ENCODE results near the gene MEGF10. TPM values are rescaled to one million over a fixed set of nuclear protein-coding genes. Genes with fewer than 3 reads are reported as not detected.

Gene MEGF10
- total and polyA plus RNA-seq, 12 donors: 0.94 to 45.1 (median 9.1) TPM

- no peak for DNase-seq
- H3K27ac ChIP-seq: no peak overlapping the region
- no peaks in the 10 kb centered on the region for H3K4me1 ChIP-seq (replicated peaks in 1 of 2)
- no peaks in the 10 kb centered on the region for H3K27me3 ChIP-seq
- intact Hi-C loops (cut with DNase I): no loop called here
- no peak overlapping the region for H3K4me3 ChIP-seq
- no peaks in the 10 kb centered on the region for H3K36me3 ChIP-seq (replicated peaks in 1 of 2)
- WGBS, 4 donors: 82 to 88% (median 85%) methylated on average over 7 of the region's 7 CpGs
- no peaks in the 10 kb centered on the region for H3K9me3 ChIP-seq (replicated peaks in 1 of 3)
- TF ChIP-seq POLR2A (IDR thresholded peaks at IDR 0.05): no peak
- TF ChIP-seq, protein P1, sequence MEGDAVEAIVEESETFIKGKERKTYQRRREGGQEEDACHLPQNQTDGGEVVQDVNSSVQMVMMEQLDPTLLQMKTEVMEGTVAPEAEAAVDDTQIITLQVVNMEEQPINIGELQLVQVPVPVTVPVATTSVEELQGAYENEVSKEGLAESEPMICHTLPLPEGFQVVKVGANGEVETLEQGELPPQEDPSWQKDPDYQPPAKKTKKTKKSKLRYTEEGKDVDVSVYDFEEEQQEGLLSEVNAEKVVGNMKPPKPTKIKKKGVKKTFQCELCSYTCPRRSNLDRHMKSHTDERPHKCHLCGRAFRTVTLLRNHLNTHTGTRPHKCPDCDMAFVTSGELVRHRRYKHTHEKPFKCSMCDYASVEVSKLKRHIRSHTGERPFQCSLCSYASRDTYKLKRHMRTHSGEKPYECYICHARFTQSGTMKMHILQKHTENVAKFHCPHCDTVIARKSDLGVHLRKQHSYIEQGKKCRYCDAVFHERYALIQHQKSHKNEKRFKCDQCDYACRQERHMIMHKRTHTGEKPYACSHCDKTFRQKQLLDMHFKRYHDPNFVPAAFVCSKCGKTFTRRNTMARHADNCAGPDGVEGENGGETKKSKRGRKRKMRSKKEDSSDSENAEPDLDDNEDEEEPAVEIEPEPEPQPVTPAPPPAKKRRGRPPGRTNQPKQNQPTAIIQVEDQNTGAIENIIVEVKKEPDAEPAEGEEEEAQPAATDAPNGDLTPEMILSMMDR (IDR thresholded peaks at IDR 0.05): no peak
Measured at GRCh38 chr5:127440831-127441230, 150.2 kb downstream of the MEGF10 start.

DNA sequence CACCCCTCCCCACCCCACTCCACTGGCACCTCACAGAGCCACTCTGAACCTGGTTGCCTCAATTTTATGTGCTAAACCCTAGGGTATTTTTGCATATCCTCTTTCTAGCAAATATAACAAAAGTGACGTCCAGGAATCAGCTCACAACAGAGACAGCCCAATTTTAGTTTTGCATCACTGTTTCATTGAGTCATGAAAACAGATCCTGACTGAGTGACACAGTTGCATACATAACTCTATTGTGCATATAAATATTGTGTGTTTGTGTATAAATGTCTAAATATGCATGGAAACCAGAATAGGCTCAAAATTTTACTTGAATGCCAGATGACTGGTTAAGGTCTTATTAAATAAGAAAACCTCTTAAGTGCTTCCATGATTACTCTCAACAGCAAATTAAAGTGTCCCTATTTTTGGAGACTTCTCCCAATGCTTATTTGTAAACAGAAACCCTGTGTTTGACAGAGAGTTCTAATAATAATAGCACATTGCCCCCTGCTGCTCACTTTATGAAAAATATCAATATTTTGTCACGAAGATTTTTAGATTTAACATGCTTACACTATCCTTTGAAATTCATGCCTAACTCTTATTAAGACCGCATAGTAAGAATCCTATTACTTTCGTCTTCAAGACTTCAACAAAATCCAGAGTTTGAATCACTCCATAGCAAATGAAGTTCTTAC lies 151.3 kb downstream of the MEGF10 start:
- intact Hi-C loops (cut with DNase I): no loop called here
- WGBS, 4 donors: 51 to 71% (median 68%) methylated on average over 4 of the region's 4 CpGs

GRCh38 chr5:127444171-127444570 lies 153.6 kb downstream of the MEGF10 start:
- Histone ChIP-seq H3K9me3 (replicated peaks in 1 of 3) (no peaks in the 10 kb centered on the region), H3K36me3 (replicated peaks in 1 of 2) (no peaks in the 10 kb centered on the region), H3K4me1 (replicated peaks in 1 of 2) (no peaks in the 10 kb centered on the region), H3K27me3 (no peaks in the 10 kb centered on the region), H3K4me3 (no peak overlapping the region), H3K27ac (no peak overlapping the region)
- 79 to 83% (median 81%) methylated on average over 1 of the region's 1 CpG for WGBS, 4 donors
- TF ChIP-seq, protein P1 (IDR thresholded peaks at IDR 0.05): no peak
- no peak for TF ChIP-seq POLR2A (IDR thresholded peaks at IDR 0.05)
- DNase-seq: no peak
- intact Hi-C loops (cut with DNase I): no loop called here

More for the DNA sequence above, 151.3 kb downstream of the MEGF10 start:
- H3K9me3 ChIP-seq (replicated peaks in 1 of 3): no peaks in the 10 kb centered on the region
- no peak overlapping the region for H3K4me3 ChIP-seq
- H3K36me3 ChIP-seq (replicated peaks in 1 of 2): no peaks in the 10 kb centered on the region
- H3K27ac ChIP-seq: no peak overlapping the region
- TF ChIP-seq, protein P1 (IDR thresholded peaks at IDR 0.05): peak; percentile 11 to 42 (median 16)
- TF ChIP-seq POLR2A (IDR thresholded peaks at IDR 0.05): no peak
- no peaks in the 10 kb centered on the region for H3K27me3 ChIP-seq
- DNase-seq: no peak
- H3K4me1 ChIP-seq (replicated peaks in 1 of 2): no peaks in the 10 kb centered on the region

DNA sequence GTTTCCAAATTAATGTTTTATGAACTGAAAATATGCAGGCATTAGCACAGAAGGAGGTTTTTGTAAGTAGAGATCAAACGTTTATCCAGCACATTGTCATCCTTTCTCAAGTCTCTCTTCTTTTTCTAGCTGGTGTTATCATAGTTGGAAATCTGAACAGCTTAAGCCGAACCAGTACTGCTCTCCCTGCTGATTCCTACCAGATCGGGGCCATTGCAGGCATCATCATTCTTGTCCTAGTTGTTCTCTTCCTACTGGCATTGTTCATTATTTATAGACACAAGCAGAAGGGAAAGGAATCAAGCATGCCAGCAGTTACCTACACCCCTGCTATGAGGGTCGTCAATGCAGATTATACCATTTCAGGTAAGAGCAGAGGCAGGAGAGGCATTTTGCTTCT lies 154.7 kb downstream of the MEGF10 start:
- Histone ChIP-seq H3K27ac (no peak overlapping the region), H3K4me3 (no peak overlapping the region), H3K36me3 (replicated peaks in 1 of 2) (no peaks in the 10 kb centered on the region), H3K4me1 (replicated peaks in 1 of 2) (no peaks in the 10 kb centered on the region), H3K9me3 (replicated peaks in 1 of 3) (no peaks in the 10 kb centered on the region), H3K27me3 (no peaks in the 10 kb centered on the region)
- intact Hi-C loops (cut with DNase I): no loop called here
- no peak for DNase-seq
- 67 to 74% (median 70%) methylated on average over 4 of the region's 4 CpGs for WGBS, 4 donors
- TF ChIP-seq, protein P1 (IDR thresholded peaks at IDR 0.05): no peak
- TF ChIP-seq POLR2A (IDR thresholded peaks at IDR 0.05): no peak
